Lower leg skin (tissue), 3 donors: Measurements from ENCODE around the gene SORD.

Source experiments
- CTCF ChIP-seq, 3 donors: fragments of 450-650 bp; IDR thresholded peaks; one replicate each; pipeline ENCODE4 v1.5.1; 2016; ENCODE audit warnings: antibody characterized with exemption in 3 of 3, mild to moderate bottlenecking in 3 of 3, moderate library complexity in 2 of 3
- POLR2A ChIP-seq, 2 donors: fragments of 450-650 bp; IDR thresholded peaks; one replicate each; pipeline ENCODE4 v1.6.1; 2016 to 2017; ENCODE audit warnings: antibody characterized with exemption in 2 of 2, mild to moderate bottlenecking in 1 of 2, moderate library complexity in 1 of 2

- TF ChIP-seq CTCF (IDR thresholded peaks at IDR 0.05) (no peak), POLR2A (IDR thresholded peaks at IDR 0.05) (no peak)
These were observed 60.2 kb downstream of the SORD start for GRCh38 chr15:45083223-45083622.
